ENCODE data around the gene PRELID3B.

PRELID3B gene

GRCh38 chr20:59004763-59005522 is 37.6 kb downstream of the PRELID3B start:
- H3K9ac ChIP-seq (ENCODE audit: low read length), result peak overlapping the region; percentile 90
- no peaks in the 10 kb centered on the region for H3K9me2 ChIP-seq (ENCODE audit: low read depth, low read length)
- no peak overlapping the region for H2AFZ ChIP-seq (ENCODE audit: low read length)
- peak overlapping the region; percentile 85 for H3K4me2 ChIP-seq (ENCODE audit: low read length)
- H3K27ac ChIP-seq (ENCODE audit: low read depth, low read length, poor library complexity, severe bottlenecking), result peak overlapping the region; percentile 91
- no peaks in the 10 kb centered on the region for H3K79me2 ChIP-seq (ENCODE audit: insufficient read depth, low read length)
- no peaks in the 10 kb centered on the region for H3F3A ChIP-seq (ENCODE audit: insufficient read depth, low read length)
- H3K36me3 ChIP-seq (ENCODE audit: insufficient read depth, low read length), result peaks cover 39% of the 10 kb centered on the region; the same call in 1 of the 2 replicates
- H3K9me3 ChIP-seq (ENCODE audit: low read length), result no peaks in the 10 kb centered on the region
- TF ChIP-seq CTCF (IDR thresholded peaks at IDR 0.05; ENCODE audit: low read length) (no peak), EZH2 (IDR thresholded peaks at IDR 0.05; ENCODE audit: borderline replicate concordance, low read length) (no peak)
- H3K4me3 ChIP-seq (ENCODE audit: low read depth, low read length, poor library complexity, severe bottlenecking), result peak overlapping the region; percentile 91
- H4K20me1 ChIP-seq (ENCODE audit: insufficient read depth, low read length), result no peaks in the 10 kb centered on the region
- peaks cover 54% of the 10 kb centered on the region for H3K4me1 ChIP-seq (ENCODE audit: insufficient read depth, low read length, severe bottlenecking)
- H3K27me3 ChIP-seq (ENCODE audit: insufficient read depth, low read length), result no peaks in the 10 kb centered on the region

- no peaks in the 10 kb centered on the region for H4K20me1 ChIP-seq (ENCODE audit: insufficient read depth, low read length)
- peak overlapping the region; percentile 91 for H3K4me3 ChIP-seq (ENCODE audit: low read depth, low read length, poor library complexity, severe bottlenecking)
- no peaks in the 10 kb centered on the region for H3K9me2 ChIP-seq (ENCODE audit: low read depth, low read length)
- TF ChIP-seq EZH2 (IDR thresholded peaks at IDR 0.05; ENCODE audit: borderline replicate concordance, low read length), result no peak
- TF ChIP-seq CTCF (IDR thresholded peaks at IDR 0.05; ENCODE audit: low read length), result no peak
- H3F3A ChIP-seq (ENCODE audit: insufficient read depth, low read length), result no peaks in the 10 kb centered on the region
- H3K4me2 ChIP-seq (ENCODE audit: low read length), result peak overlapping the region; percentile 85
- H2AFZ ChIP-seq (ENCODE audit: low read length), result no peak overlapping the region
- H3K27ac ChIP-seq (ENCODE audit: low read depth, low read length, poor library complexity, severe bottlenecking), result peak overlapping the region; percentile 91
- no peaks in the 10 kb centered on the region for H3K79me2 ChIP-seq (ENCODE audit: insufficient read depth, low read length)
- H3K27me3 ChIP-seq (ENCODE audit: insufficient read depth, low read length), result no peaks in the 10 kb centered on the region
- H3K9me3 ChIP-seq (ENCODE audit: low read length), result no peaks in the 10 kb centered on the region
- peaks cover 51% of the 10 kb centered on the region for H3K4me1 ChIP-seq (ENCODE audit: insufficient read depth, low read length, severe bottlenecking)
- peaks cover 42% of the 10 kb centered on the region for H3K36me3 ChIP-seq (ENCODE audit: insufficient read depth, low read length)
- peak overlapping the region; percentile 18 for H3K9ac ChIP-seq (ENCODE audit: low read length)
These were observed 38.2 kb downstream of the PRELID3B start for GRCh38 chr20:59004493-59004762.

- H3K79me2 ChIP-seq (ENCODE audit: insufficient read depth, low read length), result no peaks in the 10 kb centered on the region
- H3K4me1 ChIP-seq (ENCODE audit: insufficient read depth, low read length, severe bottlenecking), result peaks cover 51% of the 10 kb centered on the region
- no peaks in the 10 kb centered on the region for H3F3A ChIP-seq (ENCODE audit: insufficient read depth, low read length)
- no peaks in the 10 kb centered on the region for H4K20me1 ChIP-seq (ENCODE audit: insufficient read depth, low read length)
- peak overlapping the region; percentile 91 for H3K27ac ChIP-seq (ENCODE audit: low read depth, low read length, poor library complexity, severe bottlenecking)
- peak overlapping the region; percentile 18 for H3K9ac ChIP-seq (ENCODE audit: low read length)
- no peaks in the 10 kb centered on the region for H3K9me3 ChIP-seq (ENCODE audit: low read length)
- no peaks in the 10 kb centered on the region for H3K9me2 ChIP-seq (ENCODE audit: low read depth, low read length)
- no peaks in the 10 kb centered on the region for H3K27me3 ChIP-seq (ENCODE audit: insufficient read depth, low read length)
- TF ChIP-seq EZH2 (IDR thresholded peaks at IDR 0.05; ENCODE audit: borderline replicate concordance, low read length), result no peak
- peak overlapping the region; percentile 91 for H3K4me3 ChIP-seq (ENCODE audit: low read depth, low read length, poor library complexity, severe bottlenecking)
- H2AFZ ChIP-seq (ENCODE audit: low read length), result no peak overlapping the region
- peaks cover 46% of the 10 kb centered on the region for H3K36me3 ChIP-seq (ENCODE audit: insufficient read depth, low read length)
- peak overlapping the region; percentile 85 for H3K4me2 ChIP-seq (ENCODE audit: low read length)
These were observed 38.6 kb downstream of the PRELID3B start for GRCh38 chr20:59003836-59004492.
